SK-N-SH treated with all-trans-retinoic acid at 6 μM for 48 hours (cell line): ENCODE data around the gene CSF1R.

ENCODE experiments used
- ARNTL ChIP-seq: fragments of 450-650 bp; formaldehyde crosslinking; IDR thresholded peaks from 2 replicates; pipeline ENCODE4 v1.5.0; 2020; ENCODE audit warnings: low read depth, mild to moderate bottlenecking, moderate library complexity, borderline replicate concordance
- ESRRG ChIP-seq: fragments of 250-450 bp; sonication (Bioruptor Pico); IDR thresholded peaks from 2 replicates; pipeline ENCODE4 v1.6.1; 2021; ENCODE audit warnings: mild to moderate bottlenecking
- GLIS3 ChIP-seq: fragments of 250-450 bp; sonication (Bioruptor Pico); IDR thresholded peaks from 2 replicates; pipeline ENCODE4 v1.5.0; 2020; ENCODE audit warnings: mild to moderate bottlenecking, moderate library complexity
- TOX ChIP-seq: fragments of 250-450 bp; sonication (Bioruptor Pico); IDR thresholded peaks from 2 replicates; pipeline ENCODE4 v1.8.0; 2021; ENCODE audit warnings: mild to moderate bottlenecking, moderate library complexity, borderline replicate concordance
- ZC3H10 ChIP-seq: fragments of 250-450 bp; sonication (Bioruptor Pico); IDR thresholded peaks from 2 replicates; pipeline ENCODE4 v1.5.1; 2021; ENCODE audit warnings: mild to moderate bottlenecking, moderate library complexity
- ZFP3 ChIP-seq: fragments of 250-450 bp; sonication (Bioruptor Pico); IDR thresholded peaks from 2 replicates; pipeline ENCODE4 v1.5.0; 2020; ENCODE audit warnings: mild to moderate bottlenecking, moderate library complexity
- ZFP30 ChIP-seq: fragments of 450-650 bp; formaldehyde crosslinking; IDR thresholded peaks from 2 replicates; pipeline ENCODE4 v1.5.0; 2022; ENCODE audit warnings: mild to moderate bottlenecking, moderate library complexity
- ZNF565 ChIP-seq: fragments of 450-650 bp; formaldehyde crosslinking; conservative IDR thresholded peaks from 2 replicates; pipeline ENCODE4 v1.5.0; 2020; ENCODE audit warnings: low read depth, mild to moderate bottlenecking, moderate library complexity
- ZNF70 ChIP-seq: fragments of 450-650 bp; formaldehyde crosslinking; IDR thresholded peaks from 2 replicates; pipeline ENCODE4 v1.5.0; 2020; ENCODE audit warnings: mild to moderate bottlenecking, moderate library complexity
- ZNF8 ChIP-seq: fragments of 450-650 bp; formaldehyde crosslinking; IDR thresholded peaks from 2 replicates; pipeline ENCODE4 v1.5.0; 2020; ENCODE audit warnings: mild to moderate bottlenecking, moderate library complexity
- TF ChIP-seq, protein P1 (sequence below): fragments of 250-450 bp; sonication (Bioruptor Pico); IDR thresholded peaks from 2 replicates; pipeline ENCODE4 v1.8.0; 2020; ENCODE audit warnings: mild to moderate bottlenecking, moderate library complexity, borderline replicate concordance
- TF ChIP-seq, protein P2 (sequence below): fragments of 250-450 bp; sonication (Bioruptor Pico); IDR thresholded peaks from 2 replicates; pipeline ENCODE4 v1.5.0; 2020; ENCODE audit warnings: mild to moderate bottlenecking, moderate library complexity

DNA sequence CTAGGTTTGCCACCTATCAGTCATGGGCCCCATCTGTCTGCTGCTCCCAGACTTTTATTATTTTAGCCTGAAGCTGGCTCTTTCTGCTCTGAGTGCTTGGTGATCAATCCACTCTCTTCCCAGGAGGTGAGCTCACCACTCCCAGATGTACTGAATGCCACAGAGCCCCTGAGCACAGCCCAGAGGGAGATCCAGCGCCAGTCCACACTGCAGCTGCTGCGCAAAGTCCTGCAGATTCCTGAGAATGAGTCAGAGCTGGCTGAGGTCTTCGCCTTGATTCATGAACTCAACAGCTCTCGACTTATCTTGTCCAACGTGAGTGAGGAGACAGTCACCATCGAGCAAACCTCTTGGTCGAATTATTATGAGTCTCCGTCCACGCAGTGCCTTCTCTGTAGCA is 49.8 kb downstream of the CSF1R start:
- no peak for TF ChIP-seq GLIS3
- TF ChIP-seq ZNF8: no peak
- 0 out of 2 replicates have a peak, but pooled peaks have one; percentile 26 for TF ChIP-seq ZFP3 (CRISPR knock-in tag)
- no peak for TF ChIP-seq ARNTL (CRISPR knock-in tag)
- TF ChIP-seq TOX (CRISPR knock-in tag): no peak
- no peak for TF ChIP-seq ZNF565 (CRISPR knock-in tag)
- TF ChIP-seq, protein P1, sequence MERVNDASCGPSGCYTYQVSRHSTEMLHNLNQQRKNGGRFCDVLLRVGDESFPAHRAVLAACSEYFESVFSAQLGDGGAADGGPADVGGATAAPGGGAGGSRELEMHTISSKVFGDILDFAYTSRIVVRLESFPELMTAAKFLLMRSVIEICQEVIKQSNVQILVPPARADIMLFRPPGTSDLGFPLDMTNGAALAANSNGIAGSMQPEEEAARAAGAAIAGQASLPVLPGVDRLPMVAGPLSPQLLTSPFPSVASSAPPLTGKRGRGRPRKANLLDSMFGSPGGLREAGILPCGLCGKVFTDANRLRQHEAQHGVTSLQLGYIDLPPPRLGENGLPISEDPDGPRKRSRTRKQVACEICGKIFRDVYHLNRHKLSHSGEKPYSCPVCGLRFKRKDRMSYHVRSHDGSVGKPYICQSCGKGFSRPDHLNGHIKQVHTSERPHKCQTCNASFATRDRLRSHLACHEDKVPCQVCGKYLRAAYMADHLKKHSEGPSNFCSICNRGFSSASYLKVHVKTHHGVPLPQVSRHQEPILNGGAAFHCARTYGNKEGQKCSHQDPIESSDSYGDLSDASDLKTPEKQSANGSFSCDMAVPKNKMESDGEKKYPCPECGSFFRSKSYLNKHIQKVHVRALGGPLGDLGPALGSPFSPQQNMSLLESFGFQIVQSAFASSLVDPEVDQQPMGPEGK (CRISPR knock-in tag): no peak
- no peak for TF ChIP-seq ZFP30
- no peak for TF ChIP-seq ZNF70 (CRISPR knock-in tag)
- TF ChIP-seq ZC3H10 (CRISPR knock-in tag): no peak
- no peak for TF ChIP-seq ESRRG (CRISPR knock-in tag)
- TF ChIP-seq, protein P2, sequence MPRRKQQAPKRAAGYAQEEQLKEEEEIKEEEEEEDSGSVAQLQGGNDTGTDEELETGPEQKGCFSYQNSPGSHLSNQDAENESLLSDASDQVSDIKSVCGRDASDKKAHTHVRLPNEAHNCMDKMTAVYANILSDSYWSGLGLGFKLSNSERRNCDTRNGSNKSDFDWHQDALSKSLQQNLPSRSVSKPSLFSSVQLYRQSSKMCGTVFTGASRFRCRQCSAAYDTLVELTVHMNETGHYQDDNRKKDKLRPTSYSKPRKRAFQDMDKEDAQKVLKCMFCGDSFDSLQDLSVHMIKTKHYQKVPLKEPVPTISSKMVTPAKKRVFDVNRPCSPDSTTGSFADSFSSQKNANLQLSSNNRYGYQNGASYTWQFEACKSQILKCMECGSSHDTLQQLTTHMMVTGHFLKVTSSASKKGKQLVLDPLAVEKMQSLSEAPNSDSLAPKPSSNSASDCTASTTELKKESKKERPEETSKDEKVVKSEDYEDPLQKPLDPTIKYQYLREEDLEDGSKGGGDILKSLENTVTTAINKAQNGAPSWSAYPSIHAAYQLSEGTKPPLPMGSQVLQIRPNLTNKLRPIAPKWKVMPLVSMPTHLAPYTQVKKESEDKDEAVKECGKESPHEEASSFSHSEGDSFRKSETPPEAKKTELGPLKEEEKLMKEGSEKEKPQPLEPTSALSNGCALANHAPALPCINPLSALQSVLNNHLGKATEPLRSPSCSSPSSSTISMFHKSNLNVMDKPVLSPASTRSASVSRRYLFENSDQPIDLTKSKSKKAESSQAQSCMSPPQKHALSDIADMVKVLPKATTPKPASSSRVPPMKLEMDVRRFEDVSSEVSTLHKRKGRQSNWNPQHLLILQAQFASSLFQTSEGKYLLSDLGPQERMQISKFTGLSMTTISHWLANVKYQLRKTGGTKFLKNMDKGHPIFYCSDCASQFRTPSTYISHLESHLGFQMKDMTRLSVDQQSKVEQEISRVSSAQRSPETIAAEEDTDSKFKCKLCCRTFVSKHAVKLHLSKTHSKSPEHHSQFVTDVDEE (CRISPR knock-in tag): no peak
